ENCODE measurements around the gene NME5.

Gene NME5

GRCh38 chr5:138111181-138111580 lies 28.0 kb downstream of the NME5 start:
- TF ChIP-seq, protein P1, sequence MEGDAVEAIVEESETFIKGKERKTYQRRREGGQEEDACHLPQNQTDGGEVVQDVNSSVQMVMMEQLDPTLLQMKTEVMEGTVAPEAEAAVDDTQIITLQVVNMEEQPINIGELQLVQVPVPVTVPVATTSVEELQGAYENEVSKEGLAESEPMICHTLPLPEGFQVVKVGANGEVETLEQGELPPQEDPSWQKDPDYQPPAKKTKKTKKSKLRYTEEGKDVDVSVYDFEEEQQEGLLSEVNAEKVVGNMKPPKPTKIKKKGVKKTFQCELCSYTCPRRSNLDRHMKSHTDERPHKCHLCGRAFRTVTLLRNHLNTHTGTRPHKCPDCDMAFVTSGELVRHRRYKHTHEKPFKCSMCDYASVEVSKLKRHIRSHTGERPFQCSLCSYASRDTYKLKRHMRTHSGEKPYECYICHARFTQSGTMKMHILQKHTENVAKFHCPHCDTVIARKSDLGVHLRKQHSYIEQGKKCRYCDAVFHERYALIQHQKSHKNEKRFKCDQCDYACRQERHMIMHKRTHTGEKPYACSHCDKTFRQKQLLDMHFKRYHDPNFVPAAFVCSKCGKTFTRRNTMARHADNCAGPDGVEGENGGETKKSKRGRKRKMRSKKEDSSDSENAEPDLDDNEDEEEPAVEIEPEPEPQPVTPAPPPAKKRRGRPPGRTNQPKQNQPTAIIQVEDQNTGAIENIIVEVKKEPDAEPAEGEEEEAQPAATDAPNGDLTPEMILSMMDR (conservative IDR thresholded peaks at IDR 0.05; ENCODE audit: low read depth, low read length) = no peak
- no peak overlapping the region for H3K4me3 ChIP-seq (ENCODE audit: low read length)
- no peak for DNase-seq (ENCODE audit: low read depth)

DNA sequence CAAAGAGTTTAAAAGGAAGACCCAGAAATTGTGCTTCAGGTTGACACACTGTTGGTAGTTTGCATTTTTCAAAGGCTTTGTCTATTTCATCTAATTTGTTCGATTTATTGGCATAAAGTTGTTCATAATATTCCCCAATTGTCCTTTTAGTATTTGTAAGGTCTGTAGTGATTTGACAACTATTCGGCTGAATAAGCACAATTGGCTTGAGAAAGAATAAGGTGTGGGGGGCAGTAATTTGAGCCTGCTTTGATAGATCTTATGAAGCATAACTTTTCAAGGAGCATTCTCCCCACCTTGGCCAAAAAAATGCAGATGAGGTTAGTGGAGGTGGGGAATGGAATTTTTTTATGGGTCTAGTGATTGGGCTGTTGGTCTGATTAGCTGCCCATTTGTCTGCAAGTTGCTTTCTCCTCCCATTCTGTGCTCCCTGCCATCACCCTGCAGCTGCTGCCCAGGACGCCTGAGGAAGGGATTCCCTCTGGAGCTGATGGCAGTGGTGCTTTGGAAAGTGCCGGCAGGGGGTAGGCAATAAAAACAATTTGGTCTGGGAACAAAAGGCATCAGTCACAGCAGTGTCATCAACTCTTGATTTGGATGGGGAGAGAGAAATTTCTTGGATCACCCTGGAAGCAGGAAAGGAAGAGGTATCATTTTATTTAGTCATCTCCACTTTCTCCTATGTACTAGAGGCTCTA lies 28.8 kb downstream of the NME5 start:
- TF ChIP-seq, protein P1 (conservative IDR thresholded peaks at IDR 0.05; ENCODE audit: low read depth, low read length) = no peak
- DNase-seq (ENCODE audit: low read depth) = no peak
- H3K4me3 ChIP-seq (ENCODE audit: low read length) = no peak overlapping the region

- DNase-seq (ENCODE audit: low read depth) = no peak
- no peak overlapping the region for H3K4me3 ChIP-seq (ENCODE audit: low read length)
- TF ChIP-seq, protein P1 (conservative IDR thresholded peaks at IDR 0.05; ENCODE audit: low read depth, low read length) = no peak
These were observed 29.6 kb downstream of the NME5 start for GRCh38 chr5:138109463-138110265.

GRCh38 chr5:138107213-138107612 lies 32.0 kb downstream of the NME5 start:
- DNase-seq (ENCODE audit: low read depth) = no peak
- no peak overlapping the region for H3K4me3 ChIP-seq (ENCODE audit: low read length)
- TF ChIP-seq, protein P1 (conservative IDR thresholded peaks at IDR 0.05; ENCODE audit: low read depth, low read length) = no peak

DNA sequence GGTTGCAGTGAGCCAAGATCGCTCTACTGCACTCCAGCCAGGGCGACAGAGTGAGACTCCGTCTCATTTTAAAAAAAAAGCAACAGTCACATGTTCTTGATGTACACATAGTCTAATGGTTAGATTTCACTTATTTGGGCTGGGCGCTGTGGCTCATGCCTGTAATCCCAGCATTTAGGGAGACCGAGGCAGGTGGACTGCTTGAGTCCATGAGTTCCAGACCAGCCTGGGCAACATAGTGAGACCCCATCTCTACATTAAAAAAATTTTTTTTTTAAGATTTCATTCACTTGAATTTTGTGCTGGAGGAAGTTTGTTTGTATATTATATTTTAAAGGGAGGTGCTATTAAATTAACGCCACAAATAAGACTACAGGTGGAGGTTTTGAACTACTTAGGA lies 33.5 kb downstream of the NME5 start:
- no peak overlapping the region for H3K4me3 ChIP-seq (ENCODE audit: low read length)
- TF ChIP-seq, protein P1 (conservative IDR thresholded peaks at IDR 0.05; ENCODE audit: low read depth, low read length) = no peak

GRCh38 chr5:138103319-138103637 lies 36.0 kb downstream of the NME5 start:
- H3K4me3 ChIP-seq (ENCODE audit: low read length) = no peak overlapping the region
- DNase-seq (ENCODE audit: low read depth) = no peak
- TF ChIP-seq, protein P1 (conservative IDR thresholded peaks at IDR 0.05; ENCODE audit: low read depth, low read length) = no peak

More for the DNA sequence above, 33.5 kb downstream of the NME5 start:
- DNase-seq (ENCODE audit: low read depth) = no peak

All from retinal pigment epithelial cell (primary cell).